ENCODE measurements around the gene DAB2IP. TPM values are rescaled to one million over a fixed set of nuclear protein-coding genes. Genes with fewer than 3 reads are reported as not detected.

Gene DAB2IP
- total RNA-seq, 6 experiments from 2014 or later, result 15.1 to 21.6 (median 19.0) TPM

DNA sequence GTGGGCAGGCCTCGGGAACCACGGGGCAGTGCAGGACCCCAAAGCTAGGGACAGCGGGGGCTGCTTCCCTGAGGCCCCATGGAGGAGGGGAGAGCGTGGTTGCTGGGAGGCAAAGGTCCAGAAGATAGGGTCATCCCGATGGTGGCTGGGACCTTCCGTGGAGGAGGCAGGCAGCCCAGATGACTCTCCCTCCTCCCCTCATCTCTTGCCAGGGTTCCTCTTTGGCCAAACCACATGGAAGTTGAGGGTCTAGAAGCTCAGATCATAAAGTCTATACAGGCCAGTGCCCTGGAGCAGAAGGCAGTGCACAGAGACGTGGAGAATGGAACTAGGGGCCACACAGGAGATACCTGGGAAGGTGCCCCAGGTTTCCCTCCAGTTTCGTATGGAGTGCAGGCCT, 22.6 kb downstream of the DAB2IP start:
- Histone ChIP-seq H3K9me3 (no peaks in the 10 kb centered on the region), H3K27ac (no peak overlapping the region), H3K4me3 (no peak overlapping the region), H3K27me3 (no peaks in the 10 kb centered on the region), H3K36me3 (peaks cover 0 to 5% (median under 1%) of the 10 kb centered on the region in 4 donors), H3K4me1 (peaks cover 0 to 12% (median 0%) of the 10 kb centered on the region in 4 donors)
- WGBS (ENCODE audit: insufficient coverage, low coverage, low lambda C conversion rate, missing lambda C conversion rate), result 79% methylated on average over 6 of the region's 8 CpGs
- intact Hi-C loops (cut with DNase I), result no loop called here
- DNase-seq (peak in 1 of 3 donors; percentile 33), ATAC-seq (no peak)
- TF ChIP-seq POLR2A (IDR thresholded peaks at IDR 0.05), result no peak
- TF ChIP-seq, protein P1, sequence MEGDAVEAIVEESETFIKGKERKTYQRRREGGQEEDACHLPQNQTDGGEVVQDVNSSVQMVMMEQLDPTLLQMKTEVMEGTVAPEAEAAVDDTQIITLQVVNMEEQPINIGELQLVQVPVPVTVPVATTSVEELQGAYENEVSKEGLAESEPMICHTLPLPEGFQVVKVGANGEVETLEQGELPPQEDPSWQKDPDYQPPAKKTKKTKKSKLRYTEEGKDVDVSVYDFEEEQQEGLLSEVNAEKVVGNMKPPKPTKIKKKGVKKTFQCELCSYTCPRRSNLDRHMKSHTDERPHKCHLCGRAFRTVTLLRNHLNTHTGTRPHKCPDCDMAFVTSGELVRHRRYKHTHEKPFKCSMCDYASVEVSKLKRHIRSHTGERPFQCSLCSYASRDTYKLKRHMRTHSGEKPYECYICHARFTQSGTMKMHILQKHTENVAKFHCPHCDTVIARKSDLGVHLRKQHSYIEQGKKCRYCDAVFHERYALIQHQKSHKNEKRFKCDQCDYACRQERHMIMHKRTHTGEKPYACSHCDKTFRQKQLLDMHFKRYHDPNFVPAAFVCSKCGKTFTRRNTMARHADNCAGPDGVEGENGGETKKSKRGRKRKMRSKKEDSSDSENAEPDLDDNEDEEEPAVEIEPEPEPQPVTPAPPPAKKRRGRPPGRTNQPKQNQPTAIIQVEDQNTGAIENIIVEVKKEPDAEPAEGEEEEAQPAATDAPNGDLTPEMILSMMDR (IDR thresholded peaks at IDR 0.05), result no peak

- H3K4me1 ChIP-seq, result peaks cover 0 to 12% (median 0%) of the 10 kb centered on the region in 4 donors
- no peak overlapping the region for H3K4me3 ChIP-seq
- intact Hi-C loops (cut with DNase I), result no loop called here
- DNase-seq (peak in 1 of 3 donors; percentile 19), ATAC-seq (peak in 1 of 4 donors; percentile 21)
- no peaks in the 10 kb centered on the region for H3K27me3 ChIP-seq
- WGBS (ENCODE audit: insufficient coverage, low coverage, low lambda C conversion rate, missing lambda C conversion rate), result 57% methylated on average over 5 of the region's 6 CpGs
- peak overlapping the region in 1 of 3 donors; percentile 29 for H3K27ac ChIP-seq
- H3K9me3 ChIP-seq, result no peaks in the 10 kb centered on the region
- peaks cover 0 to 5% (median under 1%) of the 10 kb centered on the region in 4 donors for H3K36me3 ChIP-seq
- TF ChIP-seq, protein P1 (IDR thresholded peaks at IDR 0.05), result no peak
- TF ChIP-seq POLR2A (IDR thresholded peaks at IDR 0.05), result no peak
Observed at GRCh38 chr9:121674952-121675351, 23.5 kb downstream of the DAB2IP start.

DNA sequence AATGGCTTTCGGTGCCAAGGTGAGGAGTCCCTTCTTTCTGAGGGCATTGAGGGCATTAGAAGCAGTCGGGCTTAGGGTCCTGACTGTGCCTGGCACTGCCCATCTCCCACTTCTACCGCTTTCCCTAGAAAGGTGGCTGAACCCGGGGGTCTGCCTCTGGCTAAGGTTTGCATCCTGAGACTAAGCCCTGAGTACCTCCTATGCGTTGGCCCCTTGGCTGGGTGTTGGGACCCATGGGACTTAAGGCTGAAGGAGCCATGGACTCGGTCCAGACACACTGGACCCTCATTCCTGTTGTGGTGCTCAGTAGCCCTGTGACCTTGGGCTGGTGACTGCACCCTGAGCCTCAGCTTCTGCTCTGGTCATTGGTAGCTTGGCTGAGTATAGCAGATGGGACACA, 23.9 kb downstream of the DAB2IP start:
- intact Hi-C loops (cut with DNase I), result no loop called here
- peak overlapping the region in 1 of 3 donors; percentile 29 for H3K27ac ChIP-seq
- TF ChIP-seq, protein P1 (IDR thresholded peaks at IDR 0.05), result no peak
- no peak for TF ChIP-seq POLR2A (IDR thresholded peaks at IDR 0.05)
- 88% methylated on average over 1 of the region's 6 CpGs for whole genome bisulfite sequencing (ENCODE audit: insufficient coverage, low coverage, low lambda C conversion rate, missing lambda C conversion rate)
- no peak overlapping the region for H3K4me3 ChIP-seq
- H3K36me3 ChIP-seq, result peaks cover 0 to 5% (median under 1%) of the 10 kb centered on the region in 4 donors
- peak in 2 of 4 donors; percentile 6 to 7 for ATAC-seq
- no peaks in the 10 kb centered on the region for H3K9me3 ChIP-seq
- no peaks in the 10 kb centered on the region for H3K27me3 ChIP-seq
- H3K4me1 ChIP-seq, result peaks cover 0 to 12% (median 0%) of the 10 kb centered on the region in 4 donors
- peak in 1 of 3 donors; percentile 40 for DNase-seq

GRCh38 chr9:121675969-121676822, 24.8 kb downstream of the DAB2IP start:
- Histone ChIP-seq H3K9me3 (no peaks in the 10 kb centered on the region), H3K4me3 (no peak overlapping the region), H3K27me3 (no peaks in the 10 kb centered on the region), H3K27ac (peak overlapping the region in 1 of 3 donors; percentile 29), H3K36me3 (peaks cover 0 to 5% (median under 1%) of the 10 kb centered on the region in 4 donors), H3K4me1 (peaks cover 0 to 12% (median 0%) of the 10 kb centered on the region in 4 donors)
- DNase-seq (peak; percentile 83 to 92 (median 92)), ATAC-seq (peak; percentile 89 to 97 (median 93))
- 55% methylated on average over 11 of the region's 16 CpGs for WGBS (ENCODE audit: insufficient coverage, low coverage, low lambda C conversion rate, missing lambda C conversion rate)
- intact Hi-C loops (cut with DNase I), result no loop called here
- TF ChIP-seq POLR2A (IDR thresholded peaks at IDR 0.05), result no peak
- TF ChIP-seq, protein P1 (IDR thresholded peaks at IDR 0.05), result no peak
